Chondrocyte (in vitro differentiated cells): ENCODE data around the gene KMT5B. TPM values are rescaled to one million over a fixed set of nuclear protein-coding genes. Genes with fewer than 3 reads are reported as not detected.

Source experiments
- DNase-seq: peaks from one replicate; pipeline ENCODE4 v3.0.0; 2021; ENCODE audit warnings: mixed read lengths, low spot score
- H3K27ac Mint-ChIP-seq: one replicate; pipeline ENCODE4 v1.8.0; 2021; ENCODE audit warnings: mild to moderate bottlenecking, moderate library complexity, mixed read lengths; ENCODE audit not compliant: unreplicated experiment
- H3K27me3 Mint-ChIP-seq: 2 replicates; pipeline ENCODE4 v1.8.0; 2021; ENCODE audit warnings: low read depth, mixed read lengths
- H3K36me3 Mint-ChIP-seq: 2 replicates; pipeline ENCODE4 v1.8.0; 2021; ENCODE audit warnings: low read depth, mixed read lengths
- H3K4me1 Mint-ChIP-seq: 2 replicates; pipeline ENCODE4 v1.8.0; 2021; ENCODE audit warnings: low read depth, mild to moderate bottlenecking, mixed read lengths
- H3K4me3 Mint-ChIP-seq: one replicate; pipeline ENCODE4 v1.8.0; 2021; ENCODE audit warnings: mild to moderate bottlenecking, moderate library complexity, mixed read lengths; ENCODE audit not compliant: unreplicated experiment
- H3K9me3 Mint-ChIP-seq: 2 replicates; pipeline ENCODE4 v1.8.0; 2021; ENCODE audit warnings: low read depth, mixed read lengths
- total RNA-seq: library from RNA; stranded (reverse); gene quantifications from 3 replicates; pipeline ENCODE4 v1.2.1, GENCODE V29; 2021
- TF ChIP-seq, protein P1 (sequence below): fragments of 200-600 bp; sonication (generic); IDR thresholded peaks from 2 replicates; pipeline ENCODE4 v1.5.0; 2021; ENCODE audit warnings: antibody characterized with exemption, mild to moderate bottlenecking, moderate library complexity

Gene KMT5B
- total RNA-seq, 1 donor from 2014 or later = 44.4 TPM

- peaks cover 6% of the 10 kb centered on the region for H3K9me3 Mint-ChIP-seq
- no peak overlapping the region for H3K27ac Mint-ChIP-seq
- no peak overlapping the region for H3K4me3 Mint-ChIP-seq
- no peak for DNase-seq
- peaks cover 11% of the 10 kb centered on the region for H3K27me3 Mint-ChIP-seq
- no peaks in the 10 kb centered on the region for H3K4me1 Mint-ChIP-seq
- TF ChIP-seq, protein P1, sequence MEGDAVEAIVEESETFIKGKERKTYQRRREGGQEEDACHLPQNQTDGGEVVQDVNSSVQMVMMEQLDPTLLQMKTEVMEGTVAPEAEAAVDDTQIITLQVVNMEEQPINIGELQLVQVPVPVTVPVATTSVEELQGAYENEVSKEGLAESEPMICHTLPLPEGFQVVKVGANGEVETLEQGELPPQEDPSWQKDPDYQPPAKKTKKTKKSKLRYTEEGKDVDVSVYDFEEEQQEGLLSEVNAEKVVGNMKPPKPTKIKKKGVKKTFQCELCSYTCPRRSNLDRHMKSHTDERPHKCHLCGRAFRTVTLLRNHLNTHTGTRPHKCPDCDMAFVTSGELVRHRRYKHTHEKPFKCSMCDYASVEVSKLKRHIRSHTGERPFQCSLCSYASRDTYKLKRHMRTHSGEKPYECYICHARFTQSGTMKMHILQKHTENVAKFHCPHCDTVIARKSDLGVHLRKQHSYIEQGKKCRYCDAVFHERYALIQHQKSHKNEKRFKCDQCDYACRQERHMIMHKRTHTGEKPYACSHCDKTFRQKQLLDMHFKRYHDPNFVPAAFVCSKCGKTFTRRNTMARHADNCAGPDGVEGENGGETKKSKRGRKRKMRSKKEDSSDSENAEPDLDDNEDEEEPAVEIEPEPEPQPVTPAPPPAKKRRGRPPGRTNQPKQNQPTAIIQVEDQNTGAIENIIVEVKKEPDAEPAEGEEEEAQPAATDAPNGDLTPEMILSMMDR = no peak
- peaks cover 2% of the 10 kb centered on the region for H3K36me3 Mint-ChIP-seq
Observed at GRCh38 chr11:68229601-68230000, 16.5 kb upstream of the KMT5B start.

DNA sequence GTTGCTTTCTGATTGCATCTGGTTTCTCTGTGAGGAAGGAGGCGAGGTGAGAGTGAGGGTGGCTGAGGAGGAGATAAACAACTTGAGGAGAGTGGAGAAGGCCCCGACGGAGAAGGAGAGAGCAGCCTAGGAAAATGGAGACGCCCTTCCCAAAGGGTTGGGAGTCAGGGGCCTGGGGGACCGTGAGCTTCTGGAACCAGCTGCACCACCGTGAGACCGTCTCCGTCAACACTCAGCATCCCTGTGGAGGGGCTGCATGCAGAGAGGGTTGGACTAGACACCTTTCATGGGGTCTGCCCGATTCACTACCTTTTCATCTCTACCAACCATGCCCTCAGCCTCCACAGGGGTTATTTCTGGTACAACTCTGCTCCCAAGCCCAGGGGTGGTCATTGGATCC lies 13.3 kb upstream of the KMT5B start:
- no peak overlapping the region for H3K4me3 Mint-ChIP-seq
- TF ChIP-seq, protein P1 = no peak
- no peak for DNase-seq
- H3K36me3 Mint-ChIP-seq = no peaks in the 10 kb centered on the region
- peaks cover 6% of the 10 kb centered on the region for H3K9me3 Mint-ChIP-seq
- no peaks in the 10 kb centered on the region for H3K4me1 Mint-ChIP-seq
- peaks cover 3% of the 10 kb centered on the region for H3K27me3 Mint-ChIP-seq
- no peak overlapping the region for H3K27ac Mint-ChIP-seq

DNA sequence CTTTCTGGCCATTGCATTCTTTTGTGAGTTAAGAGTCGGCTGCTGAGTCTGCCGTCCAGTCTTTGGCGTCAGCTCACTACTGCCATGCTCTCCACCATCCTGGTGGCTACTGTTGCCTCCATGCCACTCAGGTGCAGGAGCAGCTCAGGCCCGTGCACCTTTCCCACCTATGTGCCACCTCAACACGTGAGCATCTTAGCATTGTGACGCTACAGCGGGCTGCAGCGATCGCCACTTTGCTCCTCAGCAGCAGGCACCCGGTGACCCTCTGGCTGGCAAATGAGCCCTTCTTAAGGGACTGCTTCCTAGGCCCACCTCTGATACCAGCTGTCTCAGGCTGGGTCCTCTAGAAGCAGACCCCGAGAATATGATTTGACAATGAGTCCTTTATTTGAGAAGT lies 11.5 kb upstream of the KMT5B start:
- no peak for DNase-seq
- Mint-ChIP-seq H3K36me3 (no peaks in the 10 kb centered on the region), H3K4me3 (no peak overlapping the region), H3K27ac (no peak overlapping the region), H3K9me3 (peaks cover 6% of the 10 kb centered on the region), H3K4me1 (no peaks in the 10 kb centered on the region), H3K27me3 (peaks cover 3% of the 10 kb centered on the region)
- TF ChIP-seq, protein P1 = no peak

DNA sequence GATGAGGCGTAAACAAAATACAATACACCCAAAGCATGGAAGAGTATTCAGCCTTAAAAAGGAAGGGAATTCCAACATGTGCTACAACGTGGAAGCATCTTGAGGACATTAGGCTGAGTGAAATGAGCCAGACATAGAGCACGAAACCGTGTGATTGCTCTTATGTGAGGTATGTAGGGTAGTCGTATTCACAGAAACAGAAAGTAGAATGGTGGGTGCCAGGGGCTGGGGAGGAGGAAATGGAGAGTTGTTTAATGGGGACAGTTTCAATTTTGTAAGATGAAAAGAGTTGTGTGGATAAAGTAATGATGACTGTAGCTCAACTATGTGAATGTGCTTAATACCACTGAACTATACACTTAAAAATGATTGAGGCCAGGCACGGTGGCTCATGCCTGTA lies 10.2 kb upstream of the KMT5B start:
- TF ChIP-seq, protein P1 = no peak
- H3K9me3 Mint-ChIP-seq = peaks cover 3% of the 10 kb centered on the region
- H3K4me1 Mint-ChIP-seq = no peaks in the 10 kb centered on the region
- no peak overlapping the region for H3K4me3 Mint-ChIP-seq
- no peak for DNase-seq
- H3K27ac Mint-ChIP-seq = no peak overlapping the region
- no peaks in the 10 kb centered on the region for H3K36me3 Mint-ChIP-seq
- H3K27me3 Mint-ChIP-seq = peaks cover 5% of the 10 kb centered on the region

DNA sequence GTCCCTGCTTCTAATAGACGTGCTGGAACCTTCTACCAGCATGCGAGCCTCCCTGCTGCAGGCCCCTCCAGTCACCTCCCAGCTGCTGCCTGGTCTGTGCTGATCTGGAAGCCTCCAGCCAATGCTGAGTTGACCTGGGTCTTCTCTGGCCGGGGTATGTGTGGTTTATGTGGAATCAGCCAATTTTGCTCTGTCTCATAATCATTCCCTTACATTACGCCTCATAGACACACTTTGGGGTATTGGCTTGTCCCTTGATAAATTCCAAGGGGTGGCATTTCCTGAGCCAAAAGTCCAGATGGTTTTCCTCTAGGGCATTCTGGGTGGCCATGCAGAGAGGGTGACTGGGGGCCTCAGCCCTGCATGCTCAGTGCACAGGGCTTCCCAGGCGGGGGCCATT lies 8.3 kb upstream of the KMT5B start:
- peaks cover 3% of the 10 kb centered on the region for H3K9me3 Mint-ChIP-seq
- H3K27me3 Mint-ChIP-seq = peaks cover 5% of the 10 kb centered on the region
- TF ChIP-seq, protein P1 = no peak
- no peaks in the 10 kb centered on the region for H3K36me3 Mint-ChIP-seq
- no peaks in the 10 kb centered on the region for H3K4me1 Mint-ChIP-seq
- DNase-seq = no peak
- H3K27ac Mint-ChIP-seq = no peak overlapping the region
- no peak overlapping the region for H3K4me3 Mint-ChIP-seq
